Body of pancreas (tissue), 4 donors: ENCODE results near the gene ZFR2. TPM values are rescaled to one million over a fixed set of nuclear protein-coding genes. Genes with fewer than 3 reads are reported as not detected.

Source experiments
- ATAC-seq: fragments of 150-250 bp; one replicate; pipeline ENCODE4 v1.9.1; 2016
- DNase-seq, 4 donors: peaks; one replicate each; pipeline ENCODE4 v3.0.0-alpha.2; 2019
- H3K27ac ChIP-seq, 4 donors: fragments of 200-600 bp; sonication (generic); 1 replicate in 3 of 4; 2 replicates in 1 of 4; pipeline versions ENCODE4 v1.5.1 to v1.6.1; 2016 to 2019; ENCODE audit warnings: mild to moderate bottlenecking in 1 of 4, mixed read lengths in 1 of 4, moderate library complexity in 1 of 4
- H3K27me3 ChIP-seq, 2 donors: fragments of 200-600 bp; sonication (generic); one replicate each; pipeline ENCODE4 v1.6.0; 2016; ENCODE audit warnings: mild to moderate bottlenecking in 1 of 2
- H3K36me3 ChIP-seq, 2 donors: fragments of 200-600 bp; sonication (generic); replicated peaks in 1 of 2; 2 replicates each; pipeline ENCODE4 v1.5.1; 2016; ENCODE audit warnings: low read depth in 2 of 2; ENCODE audit not compliant: insufficient read depth in 1 of 2
- H3K4me1 ChIP-seq: fragments of 200-600 bp; sonication (generic); one replicate; pipeline ENCODE4 v1.6.0; 2016
- H3K4me3 ChIP-seq, 2 donors: fragments of 200-600 bp; sonication (generic); 1 replicate in 1 of 2; 2 replicates in 1 of 2; pipeline ENCODE4 v1.5.1; 2016 to 2019
- H3K9me3 ChIP-seq, 3 donors: fragments of 200-600 bp; sonication (generic); 1 replicate in 2 of 3; 2 replicates in 1 of 3; pipeline ENCODE4 v1.5.1; 2016
- POLR2A ChIP-seq, 3 donors: fragments of 450-650 bp; IDR thresholded peaks; one replicate each; pipeline ENCODE4 v1.6.1; 2016; ENCODE audit warnings: antibody characterized with exemption in 3 of 3, mild to moderate bottlenecking in 2 of 3
- whole genome bisulfite sequencing, 2 donors: methylation state at CpG; one replicate each; pipeline ENCODE4 v1.1.5; 2017; 5-methylcytosine and 5-hydroxymethylcytosine counted together
- intact Hi-C: fragments of 100-400 bp; cut with DNase I; formaldehyde crosslinking; loops from one replicate; pipeline ENCODE4 v1.15.1; 2023
- total RNA-seq, 2 donors: library from RNA; depleted of rRNA; stranded (reverse); fragments of >200 nt; gene quantifications; one replicate each; pipeline ENCODE4 v1.1.0, GENCODE V29; 2016
- TF ChIP-seq, protein P1 (sequence below), 7 experiments: fragments of 450-650 bp in 4 of 7; fragments of 200-600 bp in 3 of 7; sonication (generic) in 3 of 7; IDR thresholded peaks; one replicate each; pipeline ENCODE4 v1.5.1; 2016 to 2019; ENCODE audit warnings: antibody characterized with exemption in 7 of 7

The ZFR2 gene
- total RNA-seq, 2 donors from 2014 or later, result not detected

DNA sequence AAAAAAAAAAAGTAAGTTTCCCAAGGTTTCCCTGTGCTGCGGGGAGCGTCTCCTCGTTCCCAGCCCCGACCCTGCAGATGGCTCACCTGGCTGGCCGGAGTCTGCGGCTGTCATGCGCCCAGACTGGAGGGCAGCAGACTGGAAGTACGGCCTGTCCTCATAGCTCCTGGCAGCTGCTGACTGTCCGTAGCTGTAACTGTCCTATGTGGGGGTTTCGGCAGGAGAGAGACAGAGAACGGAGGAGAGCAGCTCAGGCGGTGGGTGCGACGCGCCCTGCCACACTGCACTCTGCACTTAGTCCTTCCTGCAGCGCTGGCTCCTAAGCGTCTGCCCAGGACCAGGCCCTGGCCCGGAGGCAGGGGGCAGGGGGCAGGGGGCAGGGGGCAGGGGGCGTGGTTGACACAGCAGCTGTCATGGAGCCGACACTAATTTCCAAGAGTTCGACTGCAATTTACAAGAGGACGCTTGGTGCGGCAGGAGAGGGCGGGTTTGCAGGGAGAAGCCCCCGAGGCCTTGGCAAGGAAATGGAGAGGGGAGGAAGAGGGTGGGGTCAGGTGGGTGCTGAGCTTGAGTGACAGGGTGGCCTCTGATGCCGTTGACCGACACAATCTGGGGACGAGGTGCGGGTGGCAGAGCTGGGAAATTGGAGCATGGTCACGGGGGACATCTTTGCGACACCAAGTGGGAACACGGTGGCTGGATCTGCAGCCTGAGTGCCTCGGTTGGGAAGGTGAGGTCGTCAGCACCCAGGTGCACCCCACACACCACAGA is 35.1 kb downstream of the ZFR2 start:
- ATAC-seq (no peak), DNase-seq (no peak)
- Histone ChIP-seq H3K4me3 (no peak overlapping the region), H3K4me1 (no peaks in the 10 kb centered on the region), H3K36me3 (no peaks in the 10 kb centered on the region), H3K27ac (no peak overlapping the region), H3K27me3 (no peaks in the 10 kb centered on the region), H3K9me3 (no peaks in the 10 kb centered on the region)
- intact Hi-C loops, result no loop called here
- no peak for TF ChIP-seq POLR2A (IDR thresholded peaks at IDR 0.05)
- TF ChIP-seq, protein P1, sequence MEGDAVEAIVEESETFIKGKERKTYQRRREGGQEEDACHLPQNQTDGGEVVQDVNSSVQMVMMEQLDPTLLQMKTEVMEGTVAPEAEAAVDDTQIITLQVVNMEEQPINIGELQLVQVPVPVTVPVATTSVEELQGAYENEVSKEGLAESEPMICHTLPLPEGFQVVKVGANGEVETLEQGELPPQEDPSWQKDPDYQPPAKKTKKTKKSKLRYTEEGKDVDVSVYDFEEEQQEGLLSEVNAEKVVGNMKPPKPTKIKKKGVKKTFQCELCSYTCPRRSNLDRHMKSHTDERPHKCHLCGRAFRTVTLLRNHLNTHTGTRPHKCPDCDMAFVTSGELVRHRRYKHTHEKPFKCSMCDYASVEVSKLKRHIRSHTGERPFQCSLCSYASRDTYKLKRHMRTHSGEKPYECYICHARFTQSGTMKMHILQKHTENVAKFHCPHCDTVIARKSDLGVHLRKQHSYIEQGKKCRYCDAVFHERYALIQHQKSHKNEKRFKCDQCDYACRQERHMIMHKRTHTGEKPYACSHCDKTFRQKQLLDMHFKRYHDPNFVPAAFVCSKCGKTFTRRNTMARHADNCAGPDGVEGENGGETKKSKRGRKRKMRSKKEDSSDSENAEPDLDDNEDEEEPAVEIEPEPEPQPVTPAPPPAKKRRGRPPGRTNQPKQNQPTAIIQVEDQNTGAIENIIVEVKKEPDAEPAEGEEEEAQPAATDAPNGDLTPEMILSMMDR (IDR thresholded peaks at IDR 0.05), result no peak
- WGBS, 2 donors, result 60 to 69% methylated on average over 34 of the region's 34 CpGs

DNA sequence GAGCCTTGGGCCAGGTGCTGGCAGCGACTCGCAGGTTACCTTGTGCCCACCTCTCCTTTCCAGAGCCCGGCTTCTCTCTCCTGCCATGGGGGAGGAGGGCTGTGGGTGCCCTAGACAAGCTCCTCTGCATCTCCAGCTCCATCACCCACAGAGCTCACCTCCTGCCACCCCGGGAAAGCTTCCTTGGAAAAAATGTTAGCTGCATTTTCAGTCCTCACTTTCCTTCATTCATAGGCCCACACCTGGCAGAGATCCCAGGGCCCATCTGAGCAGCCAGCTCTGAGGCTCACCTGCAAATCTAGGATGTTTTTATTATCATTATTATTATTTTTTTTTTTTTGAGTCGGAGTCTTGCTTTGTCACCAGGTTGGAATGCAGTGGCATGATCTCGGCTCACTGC is 36.8 kb downstream of the ZFR2 start:
- DNase-seq (no peak), ATAC-seq (no peak)
- 57 to 78% methylated on average over 6 of the region's 6 CpGs for WGBS, 2 donors
- no peak overlapping the region for H3K27ac ChIP-seq
- H3K9me3 ChIP-seq, result no peaks in the 10 kb centered on the region
- intact Hi-C loops, result no loop called here
- TF ChIP-seq, protein P1 (IDR thresholded peaks at IDR 0.05), result no peak
- TF ChIP-seq POLR2A (IDR thresholded peaks at IDR 0.05), result no peak
- no peaks in the 10 kb centered on the region for H3K4me1 ChIP-seq
- no peaks in the 10 kb centered on the region for H3K27me3 ChIP-seq
- no peaks in the 10 kb centered on the region for H3K36me3 ChIP-seq
- no peak overlapping the region for H3K4me3 ChIP-seq

DNA sequence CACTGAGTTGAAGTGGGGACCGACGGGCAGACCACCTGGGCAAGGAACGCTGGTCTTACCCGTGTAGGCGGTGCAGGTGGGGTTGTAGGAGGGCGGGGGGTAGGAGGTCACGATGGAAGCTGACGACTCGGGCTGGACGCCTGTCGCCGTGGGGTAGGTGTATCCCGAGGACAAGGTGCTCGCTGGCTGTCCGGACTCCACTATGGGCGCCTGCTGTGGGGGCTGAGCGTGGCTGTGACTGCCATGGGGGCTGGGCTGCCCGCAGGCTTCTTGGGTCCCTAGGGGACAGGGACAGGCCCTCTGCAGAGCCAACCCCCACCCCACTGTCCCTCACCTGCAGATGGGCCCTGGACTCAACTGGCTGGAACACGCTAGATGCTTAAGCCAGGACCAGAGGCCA is 37.2 kb downstream of the ZFR2 start:
- DNase-seq, result no peak

GRCh38 chr19:3830621-3831589 is 37.9 kb downstream of the ZFR2 start:
- no peak overlapping the region for H3K27ac ChIP-seq
- intact Hi-C loops, result no loop called here
- 56 to 60% methylated on average over 30 to 45 of the region's 45 CpGs for WGBS, 2 donors
- H3K9me3 ChIP-seq, result no peaks in the 10 kb centered on the region
- TF ChIP-seq, protein P1 (IDR thresholded peaks at IDR 0.05), result no peak
- no peak for TF ChIP-seq POLR2A (IDR thresholded peaks at IDR 0.05)
- ATAC-seq, result no peak
- H3K27me3 ChIP-seq, result no peaks in the 10 kb centered on the region
- DNase-seq, result no peak
- H3K36me3 ChIP-seq, result no peaks in the 10 kb centered on the region
- H3K4me3 ChIP-seq, result no peak overlapping the region
- no peaks in the 10 kb centered on the region for H3K4me1 ChIP-seq

More for the DNA sequence above, 37.2 kb downstream of the ZFR2 start:
- H3K27me3 ChIP-seq, result no peaks in the 10 kb centered on the region
- no peaks in the 10 kb centered on the region for H3K9me3 ChIP-seq
- WGBS, 2 donors, result 42 to 46% methylated on average over 14 to 18 of the region's 19 CpGs
- no peak overlapping the region for H3K27ac ChIP-seq
- H3K36me3 ChIP-seq, result no peaks in the 10 kb centered on the region
- intact Hi-C loops, result no loop called here
- H3K4me1 ChIP-seq, result no peaks in the 10 kb centered on the region
- TF ChIP-seq, protein P1 (IDR thresholded peaks at IDR 0.05), result no peak
- no peak for TF ChIP-seq POLR2A (IDR thresholded peaks at IDR 0.05)
- H3K4me3 ChIP-seq, result no peak overlapping the region
- ATAC-seq, result no peak
